Astrocyte (in vitro differentiated cells and primary cell): ENCODE results near the gene PCDHGA1. TPM values are rescaled to one million over a fixed set of nuclear protein-coding genes. Genes with fewer than 3 reads are reported as not detected.
"Not testable (repeated sequence)": the region's sequence is repeated elsewhere in the genome, so short reads cannot be mapped to it uniquely, and the experiment has no call there.

Experiments
- DNase-seq: peaks from one replicate; pipeline ENCODE4 v3.0.0-alpha.2; 2010; ENCODE audit warnings: low read depth
- FAIRE-seq: peaks from 2 replicates; lab custom pipeline; 2011; peaks lifted over from hg19 to GRCh38; lab: Jason Lieb, UNC
- H2AFZ ChIP-seq: 2 replicates; pipeline ENCODE4 v1.6.0; 2012; ENCODE audit warnings: low read depth, low read length, inconsistent platforms
- H3K27ac ChIP-seq: 2 replicates; pipeline ENCODE4 v1.5.1; 2011; ENCODE audit warnings: low read depth, low read length, inconsistent platforms
- H3K27me3 ChIP-seq: 2 replicates; pipeline ENCODE4 v1.6.0; 2011; ENCODE audit warnings: low read length, inconsistent platforms; ENCODE audit not compliant: insufficient read depth
- H3K36me3 ChIP-seq: 2 replicates; pipeline ENCODE4 v1.5.1; 2011; ENCODE audit warnings: low read length, inconsistent platforms; ENCODE audit not compliant: insufficient read depth
- H3K4me1 ChIP-seq: 2 replicates; pipeline ENCODE4 v1.5.1; 2011; ENCODE audit warnings: low read length, inconsistent platforms; ENCODE audit not compliant: insufficient read depth
- H3K4me2 ChIP-seq: 2 replicates; pipeline ENCODE4 v1.6.0; 2012; ENCODE audit warnings: low read length, inconsistent platforms
- H3K4me3 ChIP-seq: 2 replicates; pipeline ENCODE4 v1.5.1; 2011; ENCODE audit warnings: low read depth, mild to moderate bottlenecking, low read length, inconsistent platforms; ENCODE audit not compliant: insufficient read depth
- H3K79me2 ChIP-seq: 2 replicates; pipeline ENCODE4 v1.6.0; 2012; ENCODE audit warnings: mild to moderate bottlenecking, low read length, inconsistent platforms; ENCODE audit not compliant: insufficient read depth
- H3K9ac ChIP-seq: 2 replicates; pipeline ENCODE4 v1.6.0; 2012; ENCODE audit warnings: mild to moderate bottlenecking, low read length, inconsistent platforms
- H3K9me3 ChIP-seq: 2 replicates; pipeline ENCODE4 v1.5.1; 2012; ENCODE audit warnings: low read depth, mild to moderate bottlenecking, low read length, inconsistent platforms; ENCODE audit not compliant: insufficient read depth
- H4K20me1 ChIP-seq: 2 replicates; pipeline ENCODE4 v1.6.0; 2012; ENCODE audit warnings: low read length, inconsistent platforms; ENCODE audit not compliant: insufficient read depth
- H3K27ac Mint-ChIP-seq: one replicate; pipeline ENCODE4 v1.8.0; 2021; ENCODE audit warnings: mild to moderate bottlenecking, mixed read lengths; ENCODE audit not compliant: unreplicated experiment
- H3K27me3 Mint-ChIP-seq: one replicate; pipeline ENCODE4 v1.8.0; 2021; ENCODE audit warnings: low read depth, mixed read lengths; ENCODE audit not compliant: unreplicated experiment
- H3K36me3 Mint-ChIP-seq: one replicate; pipeline ENCODE4 v1.8.0; 2021; ENCODE audit warnings: low read depth, mixed read lengths; ENCODE audit not compliant: unreplicated experiment
- H3K4me1 Mint-ChIP-seq: one replicate; pipeline ENCODE4 v1.8.0; 2021; ENCODE audit warnings: low read depth, mixed read lengths; ENCODE audit not compliant: unreplicated experiment
- H3K4me3 Mint-ChIP-seq: one replicate; pipeline ENCODE4 v1.8.0; 2021; ENCODE audit warnings: mild to moderate bottlenecking, moderate library complexity, mixed read lengths; ENCODE audit not compliant: unreplicated experiment
- H3K9me3 Mint-ChIP-seq: one replicate; pipeline ENCODE4 v1.8.0; 2021; ENCODE audit warnings: mild to moderate bottlenecking, mixed read lengths; ENCODE audit not compliant: unreplicated experiment
- EZH2 ChIP-seq: IDR thresholded peaks from 2 replicates; pipeline ENCODE4 v1.6.1; 2012; ENCODE audit warnings: mild to moderate bottlenecking, low read length, inconsistent platforms; ENCODE audit not compliant: insufficient read depth
- total RNA-seq: library from RNA; stranded (reverse); gene quantifications from 2 replicates; pipeline ENCODE4 v1.2.1, GENCODE V29; 2021
- TF ChIP-seq, protein P1 (sequence below): IDR thresholded peaks from 2 replicates; pipeline ENCODE4 v1.5.1; 2011; ENCODE audit warnings: low read depth, mild to moderate bottlenecking, inconsistent platforms, low read length, moderate library complexity; ENCODE audit not compliant: insufficient read depth

The PCDHGA1 gene
- total RNA-seq, 1 donor from 2014 or later = 0.27 TPM

- peaks cover 45% of the 10 kb centered on the region for H3K9me3 ChIP-seq
- peaks cover 12% of the 10 kb centered on the region for H3K36me3 Mint-ChIP-seq
Measured at GRCh38 chr5:141407790-141408505, 77.6 kb downstream of the PCDHGA1 start, which contains the start of gene PCDHGB6. Gene PCDHGB6, plus strand, starts transcription at chr5:141408021. Its CDS starts 182 bp downstream, at chr5:141408203.

DNA sequence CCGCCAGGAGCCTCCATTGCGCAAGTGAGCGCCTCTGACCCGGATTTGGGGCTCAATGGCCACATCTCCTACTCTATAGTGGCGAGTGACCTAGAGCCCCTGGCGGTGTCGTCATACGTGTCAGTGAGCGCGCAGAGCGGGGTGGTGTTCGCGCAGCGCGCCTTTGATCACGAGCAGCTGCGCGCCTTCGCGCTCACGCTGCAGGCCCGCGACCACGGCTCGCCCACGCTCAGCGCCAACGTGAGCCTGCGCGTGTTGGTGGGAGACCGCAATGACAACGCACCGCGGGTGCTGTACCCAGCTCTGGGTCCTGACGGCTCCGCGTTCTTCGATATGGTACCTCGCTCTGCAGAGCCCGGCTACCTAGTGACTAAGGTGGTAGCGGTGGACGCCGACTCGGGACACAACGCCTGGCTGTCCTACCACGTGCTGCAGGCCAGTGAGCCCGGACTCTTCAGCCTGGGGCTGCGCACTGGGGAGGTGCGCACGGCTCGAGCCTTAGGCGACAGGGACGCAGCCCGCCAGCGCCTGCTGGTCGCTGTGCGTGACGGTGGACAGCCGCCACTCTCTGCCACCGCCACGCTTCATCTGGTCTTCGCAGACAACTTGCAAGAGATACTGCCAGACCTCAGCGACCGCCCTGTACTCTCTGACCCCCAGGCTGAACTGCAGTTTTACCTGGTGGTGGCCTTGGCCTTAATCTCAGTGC lies 79.4 kb downstream of the PCDHGA1 start:
- H3K27me3 ChIP-seq = no peaks in the 10 kb centered on the region
- no peak overlapping the region for H3K27ac ChIP-seq
- TF ChIP-seq, protein P1, sequence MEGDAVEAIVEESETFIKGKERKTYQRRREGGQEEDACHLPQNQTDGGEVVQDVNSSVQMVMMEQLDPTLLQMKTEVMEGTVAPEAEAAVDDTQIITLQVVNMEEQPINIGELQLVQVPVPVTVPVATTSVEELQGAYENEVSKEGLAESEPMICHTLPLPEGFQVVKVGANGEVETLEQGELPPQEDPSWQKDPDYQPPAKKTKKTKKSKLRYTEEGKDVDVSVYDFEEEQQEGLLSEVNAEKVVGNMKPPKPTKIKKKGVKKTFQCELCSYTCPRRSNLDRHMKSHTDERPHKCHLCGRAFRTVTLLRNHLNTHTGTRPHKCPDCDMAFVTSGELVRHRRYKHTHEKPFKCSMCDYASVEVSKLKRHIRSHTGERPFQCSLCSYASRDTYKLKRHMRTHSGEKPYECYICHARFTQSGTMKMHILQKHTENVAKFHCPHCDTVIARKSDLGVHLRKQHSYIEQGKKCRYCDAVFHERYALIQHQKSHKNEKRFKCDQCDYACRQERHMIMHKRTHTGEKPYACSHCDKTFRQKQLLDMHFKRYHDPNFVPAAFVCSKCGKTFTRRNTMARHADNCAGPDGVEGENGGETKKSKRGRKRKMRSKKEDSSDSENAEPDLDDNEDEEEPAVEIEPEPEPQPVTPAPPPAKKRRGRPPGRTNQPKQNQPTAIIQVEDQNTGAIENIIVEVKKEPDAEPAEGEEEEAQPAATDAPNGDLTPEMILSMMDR = no peak
- TF ChIP-seq EZH2 = no peak
- peaks cover 38% of the 10 kb centered on the region for H3K9me3 ChIP-seq
- Mint-ChIP-seq H3K27ac (no peak overlapping the region), H3K27me3 (no peaks in the 10 kb centered on the region), H3K4me3 (no peak overlapping the region), H3K4me1 (peaks cover 5% of the 10 kb centered on the region), H3K36me3 (peaks cover 16% of the 10 kb centered on the region), H3K9me3 (peaks cover 15% of the 10 kb centered on the region)
- H3K36me3 ChIP-seq = no peaks in the 10 kb centered on the region
- no peaks in the 10 kb centered on the region for H3K4me1 ChIP-seq
- no peak overlapping the region for H2AFZ ChIP-seq
- no peak for FAIRE-seq
- peaks cover 3% of the 10 kb centered on the region for H4K20me1 ChIP-seq
- no peak for DNase-seq
- H3K9ac ChIP-seq = no peak overlapping the region
- H3K4me3 ChIP-seq = no peak overlapping the region
- peaks cover 3% of the 10 kb centered on the region for H3K79me2 ChIP-seq
- no peak overlapping the region for H3K4me2 ChIP-seq

More at GRCh38 chr5:141407790-141408505, 77.6 kb downstream of the PCDHGA1 start, which contains the start of gene PCDHGB6:
- H3K79me2 ChIP-seq, H4K20me1 ChIP-seq, H3K27me3 Mint-ChIP-seq, H3K27me3 ChIP-seq, H3K27ac ChIP-seq, H3K36me3 ChIP-seq, H2AFZ ChIP-seq, H3K4me1 ChIP-seq, FAIRE-seq, DNase-seq, H3K4me1 Mint-ChIP-seq: not testable (repeated sequence)
- Mint-ChIP-seq H3K4me3 (peak within 1 kb of the TSS; percentile 96), H3K27ac (peak within 1 kb of the TSS; percentile 84), H3K9me3 (peaks cover 16% of the 10 kb centered on the region)
- H3K4me2 ChIP-seq = peak within 1 kb of the TSS; percentile 64
- TF ChIP-seq, protein P1 = peak; percentile 43
- H3K9ac ChIP-seq = peak within 1 kb of the TSS; percentile 23
- peak within 1 kb of the TSS; percentile 31 for H3K4me3 ChIP-seq
